H9 (cell line): ENCODE measurements around the gene CCDC93. TPM values are rescaled to one million over a fixed set of nuclear protein-coding genes. Genes with fewer than 3 reads are reported as not detected.

Experiments
- DNase-seq: peaks from one replicate; pipeline ENCODE4 v3.0.0-alpha.2; 2017
- H2AFZ ChIP-seq: one replicate; pipeline ENCODE4 v1.6.1; 2013; ENCODE audit warnings: mild to moderate bottlenecking, low read length, control low read depth, moderate library complexity
- H2AK5ac ChIP-seq: 2 replicates; pipeline ENCODE4 v1.6.1; 2013; ENCODE audit warnings: low read length, control low read depth, mixed read lengths; ENCODE audit not compliant: insufficient read length
- H2BK120ac ChIP-seq: one replicate; pipeline ENCODE4 v1.6.1; 2013; ENCODE audit warnings: low read depth, mild to moderate bottlenecking, low read length, control low read depth, inconsistent platforms; ENCODE audit not compliant: poor library complexity, severe bottlenecking
- H2BK12ac ChIP-seq: 2 replicates; pipeline ENCODE4 v1.6.1; 2013; ENCODE audit warnings: low read length, control low read depth, mixed read lengths, low read depth; ENCODE audit not compliant: insufficient read length
- H2BK15ac ChIP-seq: 2 replicates; pipeline ENCODE4 v1.6.1; 2013; ENCODE audit warnings: low read depth, low read length, control low read depth
- H2BK20ac ChIP-seq: one replicate; pipeline ENCODE4 v1.6.1; 2013; ENCODE audit warnings: low read depth, mild to moderate bottlenecking, low read length, control low read depth, inconsistent platforms; ENCODE audit not compliant: poor library complexity, severe bottlenecking
- H2BK5ac ChIP-seq: 2 replicates; pipeline ENCODE4 v1.6.1; 2013; ENCODE audit warnings: low read length, control low read depth, mixed read lengths; ENCODE audit not compliant: insufficient read length
- H3K14ac ChIP-seq: 2 replicates; pipeline ENCODE4 v1.6.1; 2013; ENCODE audit warnings: low read length, control low read depth; ENCODE audit not compliant: insufficient read depth
- H3K18ac ChIP-seq: 2 replicates; pipeline ENCODE4 v1.6.1; 2013; ENCODE audit warnings: low read depth, mild to moderate bottlenecking, mixed read lengths, low read length, control low read depth; ENCODE audit not compliant: insufficient read length
- H3K23ac ChIP-seq: 2 replicates; pipeline ENCODE4 v1.6.1; 2013; ENCODE audit warnings: low read length, control low read depth, mixed read lengths, low read depth; ENCODE audit not compliant: insufficient read length
- H3K23me2 ChIP-seq: 2 replicates; pipeline ENCODE4 v1.6.1; 2013; ENCODE audit warnings: low read depth, mild to moderate bottlenecking, mixed read lengths, low read length, control low read depth; ENCODE audit not compliant: insufficient read length, poor library complexity, severe bottlenecking
- H3K27ac ChIP-seq: 2 replicates; pipeline ENCODE4 v1.5.1; 2013; ENCODE audit warnings: low read length, control low read depth, mixed read lengths, low read depth; ENCODE audit not compliant: insufficient read length
- H3K27me3 ChIP-seq: 2 replicates; pipeline ENCODE4 v1.6.1; 2013; ENCODE audit warnings: low read length, control low read depth, inconsistent platforms; ENCODE audit not compliant: insufficient read depth
- H3K4ac ChIP-seq: 2 replicates; pipeline ENCODE4 v1.6.1; 2013; ENCODE audit warnings: low read depth, mild to moderate bottlenecking, control low read depth, inconsistent platforms, low read length, moderate library complexity
- H3K4me1 ChIP-seq: 2 replicates; pipeline ENCODE4 v1.6.1; 2013; ENCODE audit warnings: low read length, control low read depth, inconsistent platforms; ENCODE audit not compliant: insufficient read depth
- H3K4me2 ChIP-seq: 2 replicates; pipeline ENCODE4 v1.6.1; 2013; ENCODE audit warnings: low read length, control low read depth, mixed read lengths; ENCODE audit not compliant: insufficient read length, insufficient read depth
- H3K56ac ChIP-seq: 2 replicates; pipeline ENCODE4 v1.6.1; 2013; ENCODE audit warnings: low read depth, mild to moderate bottlenecking, mixed read lengths, low read length, control low read depth; ENCODE audit not compliant: insufficient read length
- H3K79me1 ChIP-seq: 2 replicates; pipeline ENCODE4 v1.6.1; 2013; ENCODE audit warnings: low read depth, mild to moderate bottlenecking, moderate library complexity, low read length, control low read depth, inconsistent platforms; ENCODE audit not compliant: insufficient read depth, poor library complexity, severe bottlenecking
- H3K79me2 ChIP-seq: 2 replicates; pipeline ENCODE4 v1.6.1; 2013; ENCODE audit warnings: low read length, control low read depth, inconsistent platforms; ENCODE audit not compliant: insufficient read depth
- H3K9ac ChIP-seq: 2 replicates; pipeline ENCODE4 v1.6.1; 2013; ENCODE audit warnings: low read length, control low read depth, mixed read lengths; ENCODE audit not compliant: insufficient read length; ENCODE audit errors: extremely low read depth
- H3K9me3 ChIP-seq: one replicate; pipeline ENCODE4 v1.6.1; 2013; ENCODE audit warnings: low read depth, low read length, inconsistent platforms; ENCODE audit not compliant: control insufficient read depth
- H3T11ph ChIP-seq: one replicate; pipeline ENCODE4 v1.6.1; 2013; ENCODE audit warnings: mild to moderate bottlenecking, low read length, control low read depth, inconsistent platforms
- H4K20me1 ChIP-seq: one replicate; pipeline ENCODE4 v1.6.1; 2013; ENCODE audit not compliant: control insufficient read depth, insufficient read length, insufficient read depth
- H4K5ac ChIP-seq: 2 replicates; pipeline ENCODE4 v1.6.1; 2013; ENCODE audit warnings: low read depth, mild to moderate bottlenecking, mixed read lengths, low read length, control low read depth; ENCODE audit not compliant: insufficient read length
- H4K8ac ChIP-seq: replicated peaks from 2 replicates; pipeline ENCODE4 v1.6.1; 2013; ENCODE audit warnings: low read length, control low read depth, mixed read lengths, low read depth; ENCODE audit not compliant: insufficient read length
- H4K91ac ChIP-seq: 2 replicates; pipeline ENCODE4 v1.6.1; 2013; ENCODE audit warnings: low read depth, mild to moderate bottlenecking, moderate library complexity, mixed read lengths, low read length, control low read depth; ENCODE audit not compliant: insufficient read length
- H3K27ac Mint-ChIP-seq, 3 experiments: 2 replicates in 2 of 3; 3 replicates in 1 of 3; pipeline ENCODE4 v1.8.0; 2020 to 2021; ENCODE audit warnings: mixed read lengths in 3 of 3, mild to moderate bottlenecking in 1 of 3, moderate library complexity in 1 of 3
- H3K27me3 Mint-ChIP-seq: 2 replicates; pipeline ENCODE4 v1.8.0; 2021; ENCODE audit warnings: low read depth, mild to moderate bottlenecking, moderate library complexity, mixed read lengths
- H3K36me3 Mint-ChIP-seq, 3 experiments: 2 replicates in 2 of 3; 3 replicates in 1 of 3; pipeline ENCODE4 v1.8.0; 2020 to 2021; ENCODE audit warnings: low read depth in 3 of 3, mixed read lengths in 3 of 3; ENCODE audit not compliant: insufficient read depth in 1 of 3
- H3K4me1 Mint-ChIP-seq, 2 experiments: 2 replicates each; pipeline ENCODE4 v1.8.0; 2020; ENCODE audit warnings: mixed read lengths in 2 of 2
- H3K4me3 Mint-ChIP-seq, 2 experiments: 2 replicates in 1 of 2; 3 replicates in 1 of 2; pipeline ENCODE4 v1.8.0; 2020 to 2021; ENCODE audit warnings: mild to moderate bottlenecking in 2 of 2, mixed read lengths in 2 of 2, moderate library complexity in 1 of 2
- H3K9me3 Mint-ChIP-seq, 2 experiments: 2 replicates in 1 of 2; 3 replicates in 1 of 2; pipeline ENCODE4 v1.8.0; 2020; ENCODE audit warnings: mild to moderate bottlenecking in 2 of 2, mixed read lengths in 2 of 2, moderate library complexity in 1 of 2
- WGBS: extraction: QIAGEN DNeasy Blood & Tissue Kit; methylation state at CpG from one replicate; pipeline ENCODE4 v1.1.7; 2013; ENCODE audit warnings: missing lambda C conversion rate, low lambda C conversion rate, mixed read lengths; ENCODE audit not compliant: insufficient read length; ENCODE audit errors: extremely low coverage; 5-methylcytosine and 5-hydroxymethylcytosine counted together
- total RNA-seq: library from RNA; stranded (reverse); gene quantifications from 2 replicates; pipeline ENCODE4 v1.2.1, GENCODE V29; 2021
- TF ChIP-seq, protein P1 (sequence below): fragments of 200-600 bp; sonication (generic); conservative IDR thresholded peaks from 3 replicates; pipeline ENCODE4 v1.8.0; 2021; ENCODE audit warnings: antibody characterized with exemption, mild to moderate bottlenecking

Gene CCDC93
- total RNA-seq, 1 experiment from 2014 or later = 16.4 TPM

DNA sequence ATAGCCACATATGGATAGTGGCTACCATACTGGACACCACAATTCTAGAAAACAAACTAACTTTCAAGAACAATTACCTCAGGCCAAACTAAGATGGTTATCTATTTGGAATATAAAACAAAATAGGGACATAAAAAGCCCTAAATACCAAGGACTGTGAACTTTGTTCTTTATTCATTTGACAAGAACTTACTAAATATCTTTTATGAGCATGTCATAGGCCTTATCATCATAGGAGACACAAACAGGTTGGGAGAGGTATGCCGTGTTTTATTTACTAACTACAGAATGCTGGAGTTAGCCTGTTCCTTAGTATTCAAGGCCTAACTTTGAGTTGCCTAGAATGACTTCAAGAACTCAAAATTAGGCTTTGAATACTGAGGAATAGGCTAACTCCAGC is 32.1 kb downstream of the CCDC93 start:
- Mint-ChIP-seq H3K27ac (no peak overlapping the region), H3K27me3 (no peaks in the 10 kb centered on the region), H3K4me1 (peaks cover 8 to 14% of the 10 kb centered on the region in 2 experiments), H3K36me3 (peaks cover 4 to 19% (median 9%) of the 10 kb centered on the region in 3 experiments; a peak in 5 of 7 replicates), H3K9me3 (no peaks in the 10 kb centered on the region), H3K4me3 (no peak overlapping the region)
- no peak overlapping the region for H2AK5ac ChIP-seq
- no peaks in the 10 kb centered on the region for H3K79me1 ChIP-seq
- H3K9ac ChIP-seq = no peak overlapping the region
- H3K79me2 ChIP-seq = no peaks in the 10 kb centered on the region
- H3K27me3 ChIP-seq = no peaks in the 10 kb centered on the region
- no peak overlapping the region for H3K4ac ChIP-seq
- no peak overlapping the region for H3K18ac ChIP-seq
- H4K91ac ChIP-seq = no peak overlapping the region
- H4K5ac ChIP-seq = no peak overlapping the region
- H3T11ph ChIP-seq = no peak overlapping the region
- WGBS = no CpG with 5 or more reads among the region's 1 CpG
- H2BK15ac ChIP-seq = no peak overlapping the region
- no peak overlapping the region for H2BK120ac ChIP-seq
- H4K8ac ChIP-seq = no peak overlapping the region
- TF ChIP-seq, protein P1, sequence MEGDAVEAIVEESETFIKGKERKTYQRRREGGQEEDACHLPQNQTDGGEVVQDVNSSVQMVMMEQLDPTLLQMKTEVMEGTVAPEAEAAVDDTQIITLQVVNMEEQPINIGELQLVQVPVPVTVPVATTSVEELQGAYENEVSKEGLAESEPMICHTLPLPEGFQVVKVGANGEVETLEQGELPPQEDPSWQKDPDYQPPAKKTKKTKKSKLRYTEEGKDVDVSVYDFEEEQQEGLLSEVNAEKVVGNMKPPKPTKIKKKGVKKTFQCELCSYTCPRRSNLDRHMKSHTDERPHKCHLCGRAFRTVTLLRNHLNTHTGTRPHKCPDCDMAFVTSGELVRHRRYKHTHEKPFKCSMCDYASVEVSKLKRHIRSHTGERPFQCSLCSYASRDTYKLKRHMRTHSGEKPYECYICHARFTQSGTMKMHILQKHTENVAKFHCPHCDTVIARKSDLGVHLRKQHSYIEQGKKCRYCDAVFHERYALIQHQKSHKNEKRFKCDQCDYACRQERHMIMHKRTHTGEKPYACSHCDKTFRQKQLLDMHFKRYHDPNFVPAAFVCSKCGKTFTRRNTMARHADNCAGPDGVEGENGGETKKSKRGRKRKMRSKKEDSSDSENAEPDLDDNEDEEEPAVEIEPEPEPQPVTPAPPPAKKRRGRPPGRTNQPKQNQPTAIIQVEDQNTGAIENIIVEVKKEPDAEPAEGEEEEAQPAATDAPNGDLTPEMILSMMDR = no peak
- no peak overlapping the region for H2BK20ac ChIP-seq
- DNase-seq = no peak
- H3K23me2 ChIP-seq = no peaks in the 10 kb centered on the region
- no peak overlapping the region for H3K27ac ChIP-seq
- H4K20me1 ChIP-seq = no peaks in the 10 kb centered on the region
- no peak overlapping the region for H3K14ac ChIP-seq
- no peaks in the 10 kb centered on the region for H3K4me1 ChIP-seq
- H2BK12ac ChIP-seq = no peak overlapping the region
- H3K56ac ChIP-seq = no peak overlapping the region
- H2AFZ ChIP-seq = no peak overlapping the region
- no peak overlapping the region for H3K4me2 ChIP-seq
- H3K9me3 ChIP-seq = no peaks in the 10 kb centered on the region
- no peak overlapping the region for H3K23ac ChIP-seq
- no peak overlapping the region for H2BK5ac ChIP-seq
